Adrenal gland (tissue), 5 donors: ENCODE results near the gene GPR157.

Experiments
- CTCF ChIP-seq, 6 experiments: fragments of 450-650 bp in 4 of 6; fragments of 200-600 bp in 2 of 6; sonication (generic) in 1 of 6; IDR thresholded peaks; 1 replicate in 5 of 6; 2 replicates in 1 of 6; pipeline versions ENCODE4 v1.5.1 to v1.8.0; 2016 to 2021; ENCODE audit warnings: antibody characterized with exemption in 6 of 6, mild to moderate bottlenecking in 2 of 6, moderate library complexity in 1 of 6
- POLR2A ChIP-seq, 2 donors: fragments of 450-650 bp; IDR thresholded peaks; one replicate each; pipeline ENCODE4 v1.6.1; 2017; ENCODE audit warnings: antibody characterized with exemption in 2 of 2, mild to moderate bottlenecking in 2 of 2, moderate library complexity in 1 of 2
- donor health status: DM: no; HTN: no; CAD: no.

DNA sequence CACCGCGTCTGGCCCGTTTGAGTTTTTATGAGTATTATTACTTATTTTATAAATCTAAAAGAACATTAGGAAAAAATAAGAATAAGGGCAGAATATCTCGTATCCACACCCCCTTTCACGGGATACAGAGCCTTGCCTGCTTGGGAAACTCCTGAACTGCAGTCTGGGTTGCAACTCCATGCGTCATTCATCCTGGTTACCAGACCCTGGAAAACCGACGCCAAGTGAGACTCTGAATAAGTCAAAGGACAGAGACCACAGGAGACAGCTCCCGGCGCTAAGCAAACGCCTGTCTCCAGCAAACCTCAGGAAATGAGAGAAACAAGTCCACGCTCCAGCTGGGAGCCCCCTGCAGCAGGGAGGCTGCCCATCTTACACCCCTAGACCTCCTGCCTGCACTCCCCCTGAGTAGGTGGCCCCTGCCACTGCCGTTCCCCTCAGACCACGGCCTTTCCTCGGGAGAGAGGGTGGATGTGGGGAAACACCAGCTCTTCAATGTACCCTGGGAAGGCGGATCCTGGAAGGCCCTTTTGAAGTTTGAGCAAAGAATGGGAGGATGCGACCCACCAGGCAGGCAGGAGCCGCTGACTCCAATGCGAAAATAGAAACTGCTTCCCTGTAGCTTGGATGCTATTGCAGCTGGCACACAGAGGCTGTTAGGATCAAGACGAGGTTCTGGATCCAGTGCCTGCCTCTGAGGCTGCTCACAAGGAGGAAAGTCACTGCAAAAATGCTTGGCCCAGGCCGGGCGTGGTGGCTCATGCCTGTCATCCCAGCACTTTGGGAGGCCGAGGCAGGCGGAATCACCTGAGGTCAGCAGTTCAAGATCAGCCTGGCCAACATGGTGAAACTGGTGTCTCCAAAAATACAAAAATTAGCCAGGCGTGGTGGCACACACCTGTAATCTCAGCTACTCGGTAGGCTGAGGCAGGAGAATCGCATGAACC lies 37.7 kb upstream of the GPR157 start:
- TF ChIP-seq CTCF (IDR thresholded peaks at IDR 0.05) (no peak), POLR2A (IDR thresholded peaks at IDR 0.05) (no peak)
